ENCODE measurements around the gene FAM171A2. TPM values are rescaled to one million over a fixed set of nuclear protein-coding genes. Genes with fewer than 3 reads are reported as not detected.

FAM171A2 gene
- total and polyA plus RNA-seq, 2 of the 8 experiments (the other 6 are each of a cell fraction or from before 2014, with no cell fraction given) = 21.9 to 24.1 TPM

DNA sequence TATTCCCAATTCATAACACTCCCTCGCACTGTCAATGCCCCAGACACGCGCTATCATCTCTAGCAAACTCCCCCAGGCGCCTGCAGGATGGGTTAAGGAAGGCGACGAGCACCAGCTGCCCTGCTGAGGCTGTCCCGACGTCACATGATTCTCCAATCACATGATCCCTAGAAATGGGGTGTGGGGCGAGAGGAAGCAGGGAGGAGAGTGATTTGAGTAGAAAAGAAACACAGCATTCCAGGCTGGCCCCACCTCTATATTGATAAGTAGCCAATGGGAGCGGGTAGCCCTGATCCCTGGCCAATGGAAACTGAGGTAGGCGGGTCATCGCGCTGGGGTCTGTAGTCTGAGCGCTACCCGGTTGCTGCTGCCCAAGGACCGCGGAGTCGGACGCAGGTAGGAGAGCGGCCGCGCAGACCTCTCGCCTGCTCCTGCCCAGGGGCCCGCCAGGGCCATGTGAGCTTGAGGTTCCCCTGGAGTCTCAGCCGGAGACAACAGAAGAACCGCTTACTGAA, 18.7 kb downstream of the FAM171A2 start, which contains the start of gene GRN (continued):
- no peak for TF ChIP-seq JUND (IDR thresholded peaks at IDR 0.05; ENCODE audit: low read length)
- no peak for TF ChIP-seq ASH2L (IDR thresholded peaks at IDR 0.05; ENCODE audit: low read length)
- TF ChIP-seq TAF1 (IDR thresholded peaks at IDR 0.05; ENCODE audit: low read depth, low read length) = peak; percentile 93

Measured in H1 (cell line).